CMK (cell line): ENCODE results near the gene ABHD17C.
"Not testable (repeated sequence)": the region's sequence is repeated elsewhere in the genome, so short reads cannot be mapped to it uniquely, and the experiment has no call there.

Experiments used
- DNase-seq: peaks from one replicate; pipeline ENCODE4 v3.0.0-alpha.2; 2010; ENCODE audit warnings: low read depth

Gene ABHD17C

DNA sequence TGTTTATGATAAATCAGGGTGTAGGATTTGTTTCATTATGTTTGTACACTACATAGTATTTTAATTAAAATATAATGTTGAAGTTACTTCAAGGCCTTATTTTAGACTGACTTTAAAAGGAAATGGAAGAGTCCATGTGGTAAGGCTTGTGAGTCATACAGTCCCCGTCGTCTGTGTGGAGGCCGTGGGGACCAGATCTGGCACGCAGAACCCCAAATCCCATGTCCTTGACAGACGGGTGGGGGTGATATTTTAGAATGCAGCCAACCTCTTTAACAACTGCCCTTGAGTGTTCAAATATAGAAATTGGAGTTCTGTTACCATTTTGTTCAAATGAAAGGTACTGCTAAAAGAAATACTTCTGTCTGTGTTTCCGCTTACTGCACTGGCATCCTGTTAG is 35.8 kb downstream of the ABHD17C start:
- no peak for DNase-seq

- no peak for DNase-seq
Measured at GRCh38 chr15:80732167-80732566, 37.1 kb downstream of the ABHD17C start.

DNA sequence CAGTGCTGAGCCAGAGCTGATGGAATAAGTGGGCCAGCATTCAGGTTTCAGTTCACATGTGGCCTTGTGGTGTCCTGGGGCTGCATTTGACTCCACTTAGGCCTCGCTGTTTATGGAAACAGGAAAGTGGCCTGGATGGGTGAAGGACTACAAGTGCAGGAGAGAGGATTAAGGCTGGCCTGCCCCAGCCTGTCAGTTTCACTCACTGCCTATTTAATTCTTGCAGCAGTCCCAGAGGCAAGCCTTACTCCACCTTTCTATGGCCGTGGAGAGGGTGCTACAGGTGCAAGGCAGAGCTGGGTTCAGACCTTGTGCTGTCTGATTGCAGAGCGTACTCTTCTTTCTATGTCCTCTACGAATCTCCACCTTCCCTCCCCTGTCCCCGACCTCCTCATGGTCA is 37.7 kb downstream of the ABHD17C start:
- DNase-seq = no peak

DNA sequence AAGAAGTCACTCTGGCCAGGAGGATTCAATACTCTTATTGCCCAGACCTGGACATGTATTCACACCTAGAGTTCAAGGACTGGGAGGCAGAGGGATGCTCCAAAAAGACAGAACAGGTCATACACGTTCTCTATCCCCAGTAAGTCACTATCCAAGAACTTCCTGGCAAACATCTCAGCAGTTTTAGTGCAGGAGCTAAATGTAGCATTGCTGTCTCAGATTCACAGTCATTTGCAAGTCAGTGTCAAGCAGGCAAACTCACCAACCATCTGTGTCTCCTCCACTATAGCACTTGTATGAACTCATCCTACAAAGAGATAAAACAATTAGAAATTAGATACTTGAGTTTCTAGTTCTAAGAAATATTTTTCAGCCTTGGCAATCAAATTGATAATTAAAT is 38.4 kb downstream of the ABHD17C start:
- no peak for DNase-seq

DNA sequence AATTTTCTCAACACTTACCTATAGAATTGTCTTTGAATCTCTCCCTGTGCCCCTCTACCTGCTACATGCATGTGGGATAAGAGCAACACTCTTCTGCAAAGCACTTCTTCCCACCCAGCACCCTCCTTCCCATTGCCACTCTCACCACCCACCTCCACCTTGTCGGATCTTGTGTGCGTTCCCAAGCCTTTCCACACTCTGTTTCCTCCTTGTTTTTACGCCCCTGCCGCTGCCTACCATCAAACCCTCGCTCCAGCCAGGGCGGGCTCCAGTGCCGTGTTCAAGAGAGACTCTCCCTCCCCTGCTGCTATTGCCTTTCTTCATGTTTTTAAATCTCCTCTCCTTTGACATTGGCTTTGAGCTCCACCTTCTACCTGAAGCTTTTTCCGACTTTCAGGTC is 40.2 kb downstream of the ABHD17C start:
- no peak for DNase-seq

DNA sequence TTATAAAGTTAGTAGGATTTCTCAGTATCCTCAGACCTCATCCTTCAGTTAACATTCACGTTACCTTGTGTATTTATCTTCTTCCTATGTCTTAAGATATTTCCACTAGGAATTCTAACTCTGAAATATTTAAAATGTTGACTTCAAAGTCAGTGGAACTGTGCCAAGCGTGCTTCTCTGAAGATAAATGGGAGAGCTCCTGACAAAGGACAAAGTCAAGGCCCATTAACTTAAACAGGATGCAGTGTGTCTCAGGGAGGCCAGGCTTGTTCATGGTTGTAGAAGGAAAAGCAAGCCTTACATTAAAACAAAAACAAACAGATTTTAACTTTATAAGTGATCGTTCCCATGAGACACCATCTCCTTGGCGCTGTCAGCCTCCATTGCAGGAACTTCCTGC is 41.5 kb downstream of the ABHD17C start:
- no peak for DNase-seq

GRCh38 chr15:80739919-80740318 is 44.8 kb downstream of the ABHD17C start:
- DNase-seq = no peak

DNA sequence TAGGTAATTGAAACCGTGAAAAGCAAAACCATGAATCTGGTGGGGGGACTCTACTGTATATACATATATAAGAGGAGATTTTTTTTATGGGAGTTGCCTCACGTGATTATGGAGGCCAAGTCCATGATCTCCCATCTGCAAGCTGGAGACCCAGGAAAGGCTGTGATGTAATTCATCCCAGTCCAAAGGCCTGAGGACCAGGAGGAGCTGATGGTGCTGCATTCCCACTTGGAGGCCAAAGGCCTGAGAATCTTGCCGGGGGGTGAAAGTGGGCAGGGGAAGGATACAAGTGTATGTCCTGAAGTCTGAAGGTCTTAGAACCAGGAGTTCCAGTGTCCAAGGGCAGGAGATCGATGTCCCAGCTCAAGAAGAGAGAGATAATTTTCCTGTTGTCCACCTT is 47.0 kb downstream of the ABHD17C start:
- no peak for DNase-seq

- no peak for DNase-seq
Measured at GRCh38 chr15:80743189-80743833, 48.2 kb downstream of the ABHD17C start.

GRCh38 chr15:80744415-80744814 is 49.3 kb downstream of the ABHD17C start:
- no peak for DNase-seq

GRCh38 chr15:80744826-80745225 is 49.7 kb downstream of the ABHD17C start:
- no peak for DNase-seq

DNA sequence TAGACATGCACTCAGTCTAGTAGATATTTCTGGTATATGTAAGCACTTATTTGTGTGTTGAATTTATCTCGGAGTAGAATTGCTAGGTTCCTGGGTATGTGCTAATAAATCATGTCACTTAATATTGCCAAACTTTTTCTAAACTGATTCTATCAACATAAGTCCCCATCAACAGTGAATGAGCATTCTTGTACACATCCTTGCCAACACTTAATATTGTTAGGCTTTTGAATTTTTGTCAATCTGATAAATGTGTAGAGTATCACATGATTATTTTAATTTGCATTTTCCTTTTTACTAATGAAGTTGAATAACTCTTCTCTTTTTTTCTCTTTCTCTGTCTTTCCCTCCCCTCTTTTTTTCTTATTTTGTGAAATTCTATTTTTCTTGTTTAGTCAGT is 50.8 kb downstream of the ABHD17C start:
- DNase-seq = no peak

DNA sequence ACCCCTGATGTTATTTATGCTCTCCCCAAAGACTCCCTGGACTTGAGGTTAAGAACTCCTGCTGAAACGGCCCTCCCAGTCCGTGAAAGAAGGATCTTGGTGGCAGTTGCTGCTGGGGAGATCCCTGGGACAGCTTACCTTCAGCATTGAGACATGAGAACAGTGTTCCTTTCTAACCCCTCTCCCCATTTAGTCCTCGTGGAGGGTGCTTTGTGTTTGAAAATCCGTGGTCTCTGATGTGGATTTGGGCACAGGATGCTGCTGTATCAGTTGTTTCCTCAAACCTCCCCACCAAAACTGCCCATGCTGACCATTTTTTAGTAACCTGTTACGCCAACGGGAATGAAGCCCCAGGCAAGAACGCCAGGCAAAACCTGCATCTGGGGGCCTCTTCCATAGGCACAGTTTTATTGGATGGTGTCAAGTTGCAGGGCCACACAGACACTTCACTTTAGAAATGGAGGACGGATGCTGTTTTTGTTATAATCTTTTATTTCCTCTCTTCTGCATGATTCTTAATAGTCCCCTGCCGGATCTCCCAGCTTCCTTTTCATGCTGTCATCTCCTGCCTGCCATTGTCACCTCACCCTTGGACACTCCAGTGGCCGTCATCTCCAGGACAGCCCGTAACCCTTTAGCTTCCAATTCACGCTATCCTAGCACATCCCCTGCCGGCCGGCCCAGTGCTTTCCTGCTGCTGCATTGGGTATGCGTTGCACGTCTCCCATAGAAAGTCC is 52.4 kb downstream of the ABHD17C start:
- no peak for DNase-seq

DNA sequence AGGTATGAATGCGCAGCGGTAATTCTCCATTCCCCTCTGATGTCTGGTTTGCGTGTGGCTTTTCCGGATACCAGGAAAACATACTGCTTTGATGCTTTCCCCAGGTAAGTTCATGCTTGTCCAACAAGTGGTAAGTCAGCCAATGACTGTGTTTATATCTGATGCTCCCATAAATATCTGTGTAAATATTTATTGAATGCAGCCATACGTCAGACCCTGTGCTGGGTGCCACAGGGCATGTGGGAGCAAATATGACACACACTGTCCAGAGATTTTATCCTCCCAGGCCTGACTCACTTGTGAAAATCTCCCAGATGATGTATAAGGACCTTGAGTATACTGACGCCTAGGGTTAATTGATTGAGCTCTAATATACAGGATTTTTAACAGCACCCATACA is 54.5 kb downstream of the ABHD17C start:
- no peak for DNase-seq

DNA sequence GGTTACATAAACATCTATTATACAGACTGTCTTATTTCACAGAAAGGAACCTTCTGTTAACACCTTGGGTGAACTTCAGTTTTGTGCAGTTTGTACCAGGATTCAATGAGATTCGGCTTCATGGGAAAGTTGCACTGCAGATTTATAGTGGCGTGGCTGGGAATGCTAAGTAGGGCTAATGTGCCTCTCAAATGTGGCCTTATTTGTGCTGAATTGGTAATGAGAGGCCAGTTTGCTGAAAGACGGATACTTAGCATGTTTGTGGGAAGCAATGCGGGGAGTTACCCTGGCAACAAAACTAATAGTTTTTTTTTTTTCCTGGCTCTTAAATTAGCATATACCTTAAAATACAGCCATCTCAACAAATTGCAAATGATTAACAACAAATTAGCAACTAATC is 55.5 kb downstream of the ABHD17C start:
- no peak for DNase-seq

GRCh38 chr15:80752204-80752603 is 57.1 kb downstream of the ABHD17C start:
- DNase-seq = no peak

DNA sequence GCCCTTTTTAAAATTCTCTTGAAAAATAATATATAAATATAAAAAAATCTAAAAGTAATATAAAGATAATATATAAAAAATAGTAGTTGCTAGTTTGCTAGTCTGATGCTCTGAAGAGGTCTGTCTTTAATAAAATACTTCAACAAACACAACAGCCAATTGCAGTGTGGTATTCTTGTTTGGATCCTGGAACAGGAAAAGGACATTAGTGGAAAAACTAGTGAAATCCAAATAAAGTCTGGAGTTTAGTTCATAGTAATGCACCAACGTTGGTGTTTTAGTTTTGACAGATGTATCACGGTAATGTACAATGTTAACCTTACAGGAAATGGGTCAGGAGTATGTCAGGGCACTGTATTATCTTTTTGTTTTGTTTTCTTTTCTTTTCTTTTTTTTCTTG is 58.1 kb downstream of the ABHD17C start:
- no peak for DNase-seq

DNA sequence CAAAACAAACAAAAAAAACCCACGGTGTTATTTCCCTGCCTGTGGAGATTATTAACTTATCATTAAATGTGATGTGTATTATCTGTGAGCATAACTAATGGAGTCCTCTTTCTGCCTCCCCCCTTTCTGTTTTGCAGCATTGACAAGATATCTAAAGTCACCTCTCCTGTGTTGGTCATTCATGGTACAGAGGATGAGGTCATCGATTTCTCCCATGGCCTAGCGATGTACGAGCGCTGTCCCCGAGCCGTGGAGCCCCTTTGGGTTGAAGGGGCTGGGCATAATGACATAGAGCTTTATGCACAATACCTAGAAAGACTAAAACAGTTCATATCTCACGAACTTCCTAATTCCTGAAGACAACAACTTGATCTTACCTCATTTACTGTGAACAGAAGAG is 58.9 kb downstream of the ABHD17C start:
- DNase-seq = no peak

- no peak for DNase-seq
Measured at GRCh38 chr15:80755885-80756284, 60.8 kb downstream of the ABHD17C start.

- DNase-seq = no peak
Measured at GRCh38 chr15:80758130-80758745, 63.1 kb downstream of the ABHD17C start.

DNA sequence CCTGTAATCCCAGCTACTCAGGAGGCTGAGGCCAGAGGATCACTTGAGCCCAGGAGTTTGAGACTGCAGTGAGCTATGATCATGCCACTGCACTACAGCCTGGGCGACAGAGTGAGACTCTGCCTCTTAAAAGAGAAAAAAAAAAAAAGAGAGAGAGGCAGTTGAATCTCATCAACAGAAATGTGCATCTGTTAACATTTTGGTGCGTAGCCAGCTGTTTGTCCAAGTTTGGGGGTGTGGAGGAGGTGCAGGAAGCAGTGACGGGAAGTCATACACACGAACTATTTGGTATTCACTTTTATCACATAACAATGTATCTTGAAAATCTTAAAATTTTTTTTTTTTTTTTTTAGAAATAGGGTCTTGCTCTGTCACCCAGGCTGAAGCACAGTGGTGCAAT is 65.8 kb downstream of the ABHD17C start:
- no peak for DNase-seq

DNA sequence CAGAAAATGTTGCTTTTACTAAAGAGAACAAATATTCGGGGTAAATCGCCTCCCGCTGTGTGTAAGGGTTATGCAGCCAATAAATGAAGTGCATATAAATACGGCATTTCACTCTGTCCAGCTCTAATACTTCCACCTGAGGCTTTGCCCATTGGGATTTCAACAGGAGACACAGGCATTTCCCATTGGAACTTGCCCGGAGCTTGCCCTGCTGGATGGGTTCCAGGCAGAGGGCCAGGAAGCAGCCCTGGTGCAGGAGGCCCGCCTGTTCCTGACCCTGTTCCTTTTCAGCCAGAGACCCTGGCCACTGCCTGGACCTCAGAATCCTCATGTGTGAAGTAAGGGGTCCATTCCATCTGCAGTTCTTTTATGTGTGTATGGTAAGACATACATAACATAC is 66.6 kb downstream of the ABHD17C start:
- no peak for DNase-seq

GRCh38 chr15:80763235-80763634 is 68.1 kb downstream of the ABHD17C start:
- not testable (repeated sequence) for DNase-seq

GRCh38 chr15:80764535-80764934 is 69.4 kb downstream of the ABHD17C start:
- no peak for DNase-seq
